Astrocyte (in vitro differentiated cells and primary cell): ENCODE data around the gene CSPG4.
"Not testable (repeated sequence)": the region's sequence is repeated elsewhere in the genome, so short reads cannot be mapped to it uniquely, and the experiment has no call there.

ENCODE experiments used
- EZH2 ChIP-seq: IDR thresholded peaks from 2 replicates; pipeline ENCODE4 v1.6.1; 2012; ENCODE audit warnings: mild to moderate bottlenecking, low read length, inconsistent platforms; ENCODE audit not compliant: insufficient read depth
- TF ChIP-seq, protein P1 (sequence below): IDR thresholded peaks from 2 replicates; pipeline ENCODE4 v1.5.1; 2011; ENCODE audit warnings: low read depth, mild to moderate bottlenecking, inconsistent platforms, low read length, moderate library complexity; ENCODE audit not compliant: insufficient read depth

DNA sequence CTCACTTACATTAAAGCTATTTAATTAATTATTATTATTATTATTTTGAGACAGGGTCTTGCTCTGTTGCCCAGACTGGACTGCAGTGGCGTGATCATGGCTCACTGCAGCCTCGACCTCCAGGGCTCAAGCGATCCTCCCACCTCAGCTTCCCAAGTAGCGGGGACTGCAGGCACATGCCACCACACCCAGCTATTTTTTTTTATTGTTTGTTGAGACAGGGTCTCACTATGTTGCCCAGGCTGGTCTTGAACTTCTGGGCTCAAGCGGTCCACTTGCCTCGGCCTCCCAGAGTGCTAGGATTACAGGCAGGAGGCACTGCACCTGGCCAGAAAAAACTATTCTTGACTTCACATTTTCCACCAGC, 34.3 kb downstream of the CSPG4 start:
- TF ChIP-seq, protein P1, sequence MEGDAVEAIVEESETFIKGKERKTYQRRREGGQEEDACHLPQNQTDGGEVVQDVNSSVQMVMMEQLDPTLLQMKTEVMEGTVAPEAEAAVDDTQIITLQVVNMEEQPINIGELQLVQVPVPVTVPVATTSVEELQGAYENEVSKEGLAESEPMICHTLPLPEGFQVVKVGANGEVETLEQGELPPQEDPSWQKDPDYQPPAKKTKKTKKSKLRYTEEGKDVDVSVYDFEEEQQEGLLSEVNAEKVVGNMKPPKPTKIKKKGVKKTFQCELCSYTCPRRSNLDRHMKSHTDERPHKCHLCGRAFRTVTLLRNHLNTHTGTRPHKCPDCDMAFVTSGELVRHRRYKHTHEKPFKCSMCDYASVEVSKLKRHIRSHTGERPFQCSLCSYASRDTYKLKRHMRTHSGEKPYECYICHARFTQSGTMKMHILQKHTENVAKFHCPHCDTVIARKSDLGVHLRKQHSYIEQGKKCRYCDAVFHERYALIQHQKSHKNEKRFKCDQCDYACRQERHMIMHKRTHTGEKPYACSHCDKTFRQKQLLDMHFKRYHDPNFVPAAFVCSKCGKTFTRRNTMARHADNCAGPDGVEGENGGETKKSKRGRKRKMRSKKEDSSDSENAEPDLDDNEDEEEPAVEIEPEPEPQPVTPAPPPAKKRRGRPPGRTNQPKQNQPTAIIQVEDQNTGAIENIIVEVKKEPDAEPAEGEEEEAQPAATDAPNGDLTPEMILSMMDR: not testable (repeated sequence)
- not testable (repeated sequence) for TF ChIP-seq EZH2
